H1 (cell line): ENCODE results near the gene TIMD4. TPM values are rescaled to one million over a fixed set of nuclear protein-coding genes. Genes with fewer than 3 reads are reported as not detected.

ENCODE experiments used
- EP300 ChIP-seq, 2 experiments: IDR thresholded peaks; 1 replicate in 1 of 2; 2 replicates in 1 of 2; pipeline ENCODE4 v1.6.1; 2011 to 2012; ENCODE audit warnings: low read depth in 2 of 2, low read length in 2 of 2, mild to moderate bottlenecking in 2 of 2, borderline replicate concordance in 1 of 2, inconsistent platforms in 1 of 2, moderate library complexity in 1 of 2
- EZH2 ChIP-seq: fragments of 200-600 bp; sonication (generic); IDR thresholded peaks from 2 replicates; pipeline ENCODE4 v1.7.1; 2012; ENCODE audit warnings: low read depth, mild to moderate bottlenecking, moderate library complexity, low read length, inconsistent platforms; ENCODE audit not compliant: severe bottlenecking
- POLR2AphosphoS5 ChIP-seq: IDR thresholded peaks from 2 replicates; pipeline ENCODE4 v1.6.1; 2011; ENCODE audit warnings: low read depth, low read length
- SIX5 ChIP-seq: IDR thresholded peaks from 2 replicates; pipeline ENCODE4 v1.6.1; 2011; ENCODE audit warnings: mild to moderate bottlenecking, low read depth, low read length
- polyA plus RNA-seq, 7 experiments: library from polyadenylated mRNA; depleted of rRNA in 3 of 7; stranded (reverse) in 5 of 7; unstranded in 2 of 7; fragments of >200 nt in 5 of 7; fragments of 200-250 nt in 2 of 7; gene quantifications; 1 replicate in 5 of 7; 2 replicates in 1 of 7; 4 replicates in 1 of 7; pipeline versions ENCODE4 v1.2.1 to v1.2.3, GENCODE V29; 2011 to 2013; ENCODE audit warnings: missing spikeins in 2 of 7, mixed read lengths in 2 of 7
- total RNA-seq: library from RNA; stranded (reverse); fragmentation: NEBNext Ultra II Directional; extraction: Animal tissue kit (Norgen Biotek cat#: 25700); gene quantifications from 2 replicates; pipeline ENCODE4 v1.2.1, GENCODE V29; 2021
- TF ChIP-seq, protein P1 (sequence below): IDR thresholded peaks from 2 replicates; pipeline ENCODE4 v1.6.1; 2011; ENCODE audit warnings: low read length, improper control_type of control experiment

Gene TIMD4
- total and polyA plus RNA-seq, 2 of the 8 experiments (the other 6 are each of a cell fraction or from before 2014, with no cell fraction given): not detected

DNA sequence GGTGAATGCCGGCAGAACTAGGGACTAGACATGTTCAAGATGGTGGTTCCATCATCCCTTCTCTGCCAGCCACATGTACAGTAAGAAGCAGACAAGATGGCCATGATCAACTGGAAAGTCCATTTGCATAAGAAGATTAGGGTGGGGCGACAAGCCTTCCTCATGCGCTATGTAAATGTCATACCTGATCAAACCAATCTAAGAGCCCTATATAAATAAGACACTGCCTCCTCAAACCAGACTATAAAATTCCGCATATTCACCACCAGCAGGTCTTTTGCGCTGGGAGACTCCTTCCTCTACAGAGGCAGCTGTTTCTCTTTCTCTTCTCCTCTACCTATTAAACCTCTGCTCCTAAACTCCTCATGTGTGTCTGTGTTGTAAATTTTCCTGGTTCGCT, 53.8 kb downstream of the TIMD4 start (continued):
- TF ChIP-seq, protein P1, sequence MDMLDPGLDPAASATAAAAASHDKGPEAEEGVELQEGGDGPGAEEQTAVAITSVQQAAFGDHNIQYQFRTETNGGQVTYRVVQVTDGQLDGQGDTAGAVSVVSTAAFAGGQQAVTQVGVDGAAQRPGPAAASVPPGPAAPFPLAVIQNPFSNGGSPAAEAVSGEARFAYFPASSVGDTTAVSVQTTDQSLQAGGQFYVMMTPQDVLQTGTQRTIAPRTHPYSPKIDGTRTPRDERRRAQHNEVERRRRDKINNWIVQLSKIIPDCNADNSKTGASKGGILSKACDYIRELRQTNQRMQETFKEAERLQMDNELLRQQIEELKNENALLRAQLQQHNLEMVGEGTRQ: no peak
- no peak for TF ChIP-seq EP300 (IDR thresholded peaks at IDR 0.05; ENCODE audit: borderline replicate concordance in 1 of 2, low read depth in 2 of 2, low read length in 2 of 2)
- no peak for TF ChIP-seq SIX5
- TF ChIP-seq POLR2AphosphoS5: no peak
- no peak for TF ChIP-seq EZH2
